ENCODE data around the gene PAK4.

PAK4 gene

GRCh38 chr19:39167461-39168257 is 42.1 kb downstream of the PAK4 start:
- no peak for DNase-seq

- no peak for DNase-seq
Observed at GRCh38 chr19:39168258-39169142, 42.9 kb downstream of the PAK4 start.

- DNase-seq, result no peak
Observed at GRCh38 chr19:39169143-39169810, 43.7 kb downstream of the PAK4 start.

- DNase-seq, result no peak
Observed at GRCh38 chr19:39170386-39171231, 45.0 kb downstream of the PAK4 start.

- no peak for DNase-seq
Observed at GRCh38 chr19:39171479-39172465, 46.2 kb downstream of the PAK4 start.

GRCh38 chr19:39172700-39173501 is 47.3 kb downstream of the PAK4 start:
- DNase-seq, result no peak

- no peak for DNase-seq
Observed at GRCh38 chr19:39173502-39173991, 48.0 kb downstream of the PAK4 start.

- no peak for DNase-seq
Observed at GRCh38 chr19:39174142-39174541, 48.6 kb downstream of the PAK4 start.

GRCh38 chr19:39174558-39175544 is 49.3 kb downstream of the PAK4 start:
- DNase-seq, result no peak

- DNase-seq, result no peak
Observed at GRCh38 chr19:39175564-39175963, 50.0 kb downstream of the PAK4 start.

- no peak for DNase-seq
Observed at GRCh38 chr19:39177110-39177699, 51.6 kb downstream of the PAK4 start.

GRCh38 chr19:39177736-39178135 is 52.1 kb downstream of the PAK4 start:
- no peak for DNase-seq

GRCh38 chr19:39178296-39179006 is 52.9 kb downstream of the PAK4 start:
- no peak for DNase-seq

- no peak for DNase-seq
Observed at GRCh38 chr19:39179754-39180153, 54.2 kb downstream of the PAK4 start.

- DNase-seq, result no peak
Observed at GRCh38 chr19:39180749-39181148, 55.2 kb downstream of the PAK4 start.

- no peak for DNase-seq
Observed at GRCh38 chr19:39181500-39182173, 56.1 kb downstream of the PAK4 start.

- no peak for DNase-seq
Observed at GRCh38 chr19:39182174-39182505, 56.6 kb downstream of the PAK4 start.
